HG02759 (cell line): ENCODE data around the gene NEIL3.
"Not testable (repeated sequence)": the region's sequence is repeated elsewhere in the genome, so short reads cannot be mapped to it uniquely, and the experiment has no call there.

Source experiments
- ATAC-seq: cut with Tn5 transposase; IDR thresholded peaks from one replicate; pipeline ENCODE4 v1.9.1; 2021; ENCODE audit warnings: mild to moderate bottlenecking, moderate library complexity; ENCODE audit not compliant: unreplicated experiment

Gene NEIL3

DNA sequence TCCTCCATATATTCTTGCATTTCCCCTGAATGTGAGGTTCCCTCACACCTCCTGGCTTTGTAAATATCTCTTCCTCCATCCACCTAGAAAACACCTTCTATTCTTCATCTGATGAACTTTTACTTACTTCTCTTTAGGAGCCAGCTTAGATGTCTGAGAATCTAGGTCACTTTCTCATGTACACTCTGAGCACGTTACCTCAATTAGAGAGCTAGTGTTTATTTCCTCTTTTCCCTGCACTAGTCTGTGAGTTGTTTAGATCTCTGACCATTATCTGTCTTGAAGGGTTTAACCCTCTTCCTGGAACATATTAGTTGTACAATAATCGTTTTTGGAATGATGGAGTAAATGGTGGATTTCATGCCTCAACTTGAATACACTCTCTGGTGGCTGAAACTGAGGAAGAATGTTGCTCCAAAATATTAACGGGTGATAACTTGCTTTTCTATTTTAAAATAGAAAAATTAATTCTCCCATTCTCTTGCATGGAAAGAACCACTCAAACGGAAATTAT lies 8.5 kb upstream of the NEIL3 start:
- no peak for ATAC-seq

DNA sequence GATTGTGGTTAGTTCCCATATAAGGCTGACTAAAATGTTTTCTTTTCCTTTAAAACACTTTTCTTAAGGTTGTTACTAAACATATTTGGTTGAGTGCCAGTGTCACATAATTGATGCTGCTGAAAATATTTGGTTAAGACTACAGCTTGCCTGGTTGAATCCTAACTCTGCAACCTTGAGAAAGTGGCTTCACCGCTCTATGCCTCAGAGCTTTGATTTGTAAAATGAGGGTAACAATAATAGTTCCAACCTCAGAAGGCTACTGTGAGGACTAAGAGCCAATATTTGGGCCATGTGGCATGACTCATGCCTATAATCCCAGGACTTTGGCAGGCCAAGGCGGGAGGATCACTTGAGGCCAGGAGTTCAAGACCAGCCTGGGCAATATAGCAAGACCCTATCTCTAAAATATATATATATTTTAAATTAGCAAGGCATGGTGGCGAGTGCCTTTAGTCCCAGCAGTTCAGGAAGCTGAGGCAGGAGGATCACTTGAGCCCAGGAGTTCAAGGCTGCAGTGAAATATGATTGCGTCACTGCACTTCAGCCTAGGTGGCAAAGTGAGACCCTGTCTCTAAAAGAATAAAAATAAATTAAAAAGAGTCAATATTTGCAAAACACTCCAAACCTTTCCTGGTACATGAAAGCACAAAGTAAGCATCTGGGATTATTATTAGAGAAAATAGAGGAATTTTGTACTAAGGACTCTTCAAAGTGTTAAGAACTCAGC lies 7.1 kb upstream of the NEIL3 start:
- no peak for ATAC-seq

GRCh38 chr4:177304094-177304493 lies 5.6 kb upstream of the NEIL3 start:
- ATAC-seq, result no peak

- ATAC-seq, result not testable (repeated sequence)
These were observed 4.8 kb upstream of the NEIL3 start for GRCh38 chr4:177304864-177305263.

DNA sequence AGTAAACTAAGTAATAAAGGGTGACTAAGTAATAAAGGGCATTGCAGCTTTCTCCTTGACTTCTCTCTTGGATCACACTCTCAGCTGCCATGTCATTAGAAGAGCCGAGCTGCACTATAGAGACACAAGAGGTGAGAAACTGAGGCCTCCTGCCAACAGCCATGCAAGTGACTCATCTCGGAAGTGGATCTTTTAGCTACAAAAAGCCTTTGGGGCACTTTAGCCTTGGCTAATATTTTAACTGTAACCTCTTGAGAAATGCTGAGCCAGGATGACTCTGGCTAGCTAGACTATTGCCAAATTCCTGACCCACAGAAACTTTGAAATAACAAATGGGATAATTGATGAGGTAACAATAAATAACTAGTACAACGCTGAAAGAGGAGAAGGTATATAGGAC lies 1.5 kb upstream of the NEIL3 start:
- ATAC-seq, result no peak

GRCh38 chr4:177308847-177309521 lies 690 bp upstream of the NEIL3 start:
- ATAC-seq, result no peak

GRCh38 chr4:177311589-177311988 lies 1.9 kb downstream of the NEIL3 start:
- no peak for ATAC-seq

DNA sequence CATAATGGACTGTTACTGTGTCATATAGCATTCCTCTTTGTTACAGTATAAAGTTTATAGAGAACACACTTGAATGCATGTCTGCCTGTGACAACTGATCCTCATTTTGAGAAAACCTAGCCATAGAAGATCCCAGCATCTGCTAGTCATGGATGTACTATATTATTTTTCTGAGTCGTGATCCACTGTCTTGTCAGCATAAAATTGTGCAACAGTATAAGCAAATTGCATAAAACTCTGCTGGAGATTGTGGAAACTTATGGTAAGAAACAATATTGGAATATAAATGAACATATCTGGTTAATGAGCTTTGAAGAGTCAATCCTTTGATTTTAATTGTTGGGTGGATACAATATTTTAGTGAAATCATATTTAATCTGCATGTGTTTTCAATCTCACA lies 3.6 kb downstream of the NEIL3 start:
- ATAC-seq, result no peak

GRCh38 chr4:177315767-177316464 lies 6.2 kb downstream of the NEIL3 start:
- ATAC-seq, result peak; percentile 46

GRCh38 chr4:177320721-177321120 lies 11.0 kb downstream of the NEIL3 start:
- ATAC-seq, result no peak

GRCh38 chr4:177321647-177322046 lies 12.0 kb downstream of the NEIL3 start:
- ATAC-seq, result no peak

DNA sequence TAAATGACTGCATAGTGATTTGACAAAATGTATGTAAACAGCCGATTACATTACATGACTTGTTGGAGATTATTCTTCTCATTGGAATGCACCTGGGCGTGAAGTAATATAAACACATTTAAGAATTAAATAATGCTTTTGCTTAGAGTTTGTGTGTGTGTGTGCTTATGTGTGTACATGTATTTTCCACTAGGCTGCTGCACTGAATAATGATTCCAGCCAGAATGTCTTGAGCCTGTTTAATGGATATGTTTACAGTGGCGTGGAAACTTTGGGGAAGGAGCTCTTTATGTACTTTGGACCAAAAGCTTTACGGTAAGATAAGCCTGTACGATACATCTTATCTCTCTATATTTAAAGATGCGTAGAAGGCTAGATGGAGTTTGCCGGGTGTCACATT lies 12.6 kb downstream of the NEIL3 start:
- no peak for ATAC-seq

DNA sequence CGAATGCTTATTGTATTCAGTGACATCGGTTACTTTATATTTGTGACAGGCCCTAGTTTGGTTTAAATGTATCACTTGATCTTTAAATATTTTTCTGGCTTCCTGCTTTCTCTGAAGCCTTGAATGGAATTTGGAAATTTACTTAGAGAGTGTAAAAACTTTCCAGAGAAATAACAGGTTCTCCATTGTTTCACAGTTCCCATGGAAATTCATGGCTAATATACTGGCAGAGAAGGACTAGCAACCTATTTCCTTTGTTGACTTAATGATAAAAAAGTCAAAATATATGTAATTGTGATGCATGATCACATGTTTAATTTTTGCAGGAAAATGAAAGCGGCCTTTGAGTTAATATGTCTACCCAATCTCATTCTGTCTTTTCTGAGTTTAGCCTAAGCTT lies 13.2 kb downstream of the NEIL3 start:
- ATAC-seq, result no peak

DNA sequence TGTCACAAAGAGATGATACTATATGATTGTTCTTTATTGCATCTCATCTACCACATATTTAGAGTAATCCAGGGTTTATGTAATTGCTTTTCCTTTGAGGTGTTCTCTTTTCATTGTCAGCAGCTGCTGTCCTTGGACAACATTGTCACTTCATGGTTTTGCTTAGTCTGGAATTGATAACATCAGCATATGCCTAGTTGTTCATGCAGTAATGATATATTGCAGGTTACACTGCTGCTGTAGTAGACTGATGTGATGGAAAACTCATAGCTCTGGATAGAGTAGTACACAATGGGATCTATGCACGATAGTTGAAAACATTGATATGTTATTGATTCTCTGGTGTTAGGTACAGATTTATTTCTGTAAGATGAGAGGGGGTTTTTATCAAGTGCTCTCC lies 13.7 kb downstream of the NEIL3 start:
- ATAC-seq, result no peak

- ATAC-seq, result no peak
These were observed 22.4 kb downstream of the NEIL3 start for GRCh38 chr4:177332119-177332518.

GRCh38 chr4:177339477-177340374 lies 30.1 kb downstream of the NEIL3 start:
- ATAC-seq, result peak; percentile 93

- ATAC-seq, result no peak
These were observed 38.7 kb downstream of the NEIL3 start for GRCh38 chr4:177348348-177348747.

DNA sequence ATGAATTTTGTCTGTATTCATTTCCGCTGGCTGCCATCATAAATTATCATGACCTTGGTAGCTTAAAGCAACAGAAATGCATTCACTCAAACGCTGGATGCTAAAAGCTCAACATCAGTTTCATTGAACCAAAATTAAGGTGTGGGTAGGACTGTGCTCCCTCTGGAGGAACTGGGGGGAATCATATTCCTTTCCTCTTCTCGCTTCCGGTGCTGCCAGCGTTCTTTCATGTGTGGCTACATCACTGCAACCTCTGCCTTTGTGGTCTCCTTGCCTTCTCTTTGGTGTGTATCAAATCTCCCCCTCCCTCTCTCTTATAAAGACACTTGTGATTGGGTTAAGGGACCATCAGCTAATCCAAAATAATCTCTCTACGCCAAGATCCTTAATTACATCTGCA lies 39.5 kb downstream of the NEIL3 start:
- ATAC-seq, result no peak

GRCh38 chr4:177351622-177352244 lies 42.1 kb downstream of the NEIL3 start:
- no peak for ATAC-seq

- ATAC-seq, result no peak
These were observed 46.5 kb downstream of the NEIL3 start for GRCh38 chr4:177356206-177356605.
